ENCODE data around the gene LIN7A.
"Not testable (repeated sequence)": the region's sequence is repeated elsewhere in the genome, so short reads cannot be mapped to it uniquely, and the experiment has no call there.

LIN7A gene

GRCh38 chr12:80802652-80803400 lies 134.9 kb downstream of the LIN7A start:
- DNase-seq, result no peak

GRCh38 chr12:80798281-80798680 lies 139.5 kb downstream of the LIN7A start:
- DNase-seq, result no peak

GRCh38 chr12:80794551-80794950 lies 143.2 kb downstream of the LIN7A start:
- no peak for DNase-seq

DNA sequence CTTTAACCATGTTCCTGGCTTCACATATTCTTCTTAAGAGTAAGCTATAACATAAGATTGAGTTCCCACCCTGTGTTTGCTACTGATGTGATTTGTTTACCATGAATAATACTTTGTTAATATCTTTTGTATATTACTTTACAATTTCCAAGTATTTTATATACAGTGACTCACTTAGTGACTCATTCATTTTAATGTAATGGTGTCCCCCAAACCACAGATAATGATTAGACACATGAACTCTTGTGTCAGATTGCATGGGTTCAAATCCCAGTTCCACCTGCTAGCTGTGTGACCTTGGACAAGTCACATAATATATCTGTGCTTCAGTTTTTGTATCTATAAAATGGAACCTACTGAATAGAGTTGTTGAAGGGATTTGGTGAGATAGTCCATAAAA lies 144.9 kb downstream of the LIN7A start:
- no peak for DNase-seq

GRCh38 chr12:80791863-80792262 lies 145.9 kb downstream of the LIN7A start:
- no peak for DNase-seq

- DNase-seq, result not testable (repeated sequence)
Observed at GRCh38 chr12:80788407-80788806, 149.3 kb downstream of the LIN7A start.

DNA sequence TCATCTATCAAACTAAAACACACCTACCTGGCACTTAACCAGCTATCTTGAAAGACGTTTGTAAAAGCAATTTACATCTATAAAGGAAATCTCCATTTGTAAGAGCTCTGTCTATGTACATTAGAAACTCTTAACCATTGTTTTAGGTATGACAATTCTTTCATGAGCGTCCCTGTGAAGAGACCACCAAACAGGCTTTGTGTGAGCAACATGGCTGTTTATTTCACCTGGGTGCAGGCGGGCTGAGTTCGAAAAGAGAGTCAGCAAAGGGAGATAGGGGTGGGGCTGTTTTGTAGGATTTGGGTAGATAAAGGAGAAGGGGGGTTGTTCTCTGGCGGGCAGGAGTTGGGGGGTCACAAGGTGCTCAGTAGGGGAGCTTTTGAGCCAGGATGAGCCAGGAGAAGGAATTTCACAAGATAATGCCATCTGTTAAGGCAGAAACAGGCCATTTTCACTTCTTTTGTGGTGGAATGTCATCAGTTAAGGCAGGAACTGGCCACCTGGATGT lies 154.7 kb downstream of the LIN7A start:
- not testable (repeated sequence) for DNase-seq

GRCh38 chr12:80781313-80781712 lies 156.4 kb downstream of the LIN7A start:
- DNase-seq, result no peak

GRCh38 chr12:80780746-80781145 lies 157.0 kb downstream of the LIN7A start:
- DNase-seq, result no peak

- peak; percentile 94 for DNase-seq
Observed at GRCh38 chr12:80778005-80778541, 159.7 kb downstream of the LIN7A start.

DNA sequence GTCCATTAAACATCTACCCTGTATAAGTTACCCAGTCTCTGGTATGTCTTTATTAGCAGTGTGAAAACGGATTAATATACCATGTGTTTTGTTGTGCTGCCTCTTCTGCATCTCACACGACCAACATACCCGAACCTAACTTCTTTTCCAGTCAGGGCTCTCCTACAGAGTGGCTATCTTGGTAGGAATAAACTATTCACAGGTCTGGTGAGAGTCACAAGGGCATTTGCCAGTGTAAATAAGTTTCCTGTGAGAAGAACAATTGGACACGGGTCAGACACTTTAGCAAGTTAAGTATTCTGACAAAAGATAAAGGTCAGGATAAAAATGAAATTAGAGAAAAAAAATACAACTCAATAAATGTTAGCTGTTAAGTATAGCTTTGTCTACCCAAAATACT lies 160.1 kb downstream of the LIN7A start:
- DNase-seq, result no peak

DNA sequence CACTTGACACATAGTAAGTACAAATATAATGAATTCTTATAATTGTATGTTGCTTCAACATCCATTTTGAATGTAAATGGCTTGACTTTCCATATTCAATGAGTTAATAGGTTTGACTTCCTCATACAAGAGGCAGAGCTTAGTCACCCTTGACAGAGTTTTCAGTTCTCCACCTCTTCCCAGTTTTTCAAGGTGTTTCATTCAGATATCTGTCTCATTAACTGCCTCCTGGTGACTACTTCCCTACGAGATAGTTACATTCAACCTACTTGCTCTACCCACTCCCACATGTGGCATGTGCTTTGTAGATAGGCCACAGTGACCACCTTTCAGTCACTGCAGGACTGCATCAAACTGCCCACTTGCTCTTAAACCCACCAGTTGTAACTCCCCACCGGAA lies 161.0 kb downstream of the LIN7A start:
- DNase-seq, result no peak

GRCh38 chr12:80770958-80771357 lies 166.8 kb downstream of the LIN7A start:
- DNase-seq, result no peak

- DNase-seq, result no peak
Observed at GRCh38 chr12:80769553-80770140, 168.1 kb downstream of the LIN7A start.

- no peak for DNase-seq
Observed at GRCh38 chr12:80766897-80767296, 170.8 kb downstream of the LIN7A start.

- no peak for DNase-seq
Observed at GRCh38 chr12:80766210-80766609, 171.5 kb downstream of the LIN7A start.

- peak; percentile 19 for DNase-seq
Observed at GRCh38 chr12:80763874-80764273, 173.9 kb downstream of the LIN7A start.

GRCh38 chr12:80761838-80762237 lies 175.9 kb downstream of the LIN7A start:
- no peak for DNase-seq

GRCh38 chr12:80756875-80757274 lies 180.9 kb downstream of the LIN7A start:
- no peak for DNase-seq

- DNase-seq, result no peak
Observed at GRCh38 chr12:80754274-80754673, 183.5 kb downstream of the LIN7A start.

DNA sequence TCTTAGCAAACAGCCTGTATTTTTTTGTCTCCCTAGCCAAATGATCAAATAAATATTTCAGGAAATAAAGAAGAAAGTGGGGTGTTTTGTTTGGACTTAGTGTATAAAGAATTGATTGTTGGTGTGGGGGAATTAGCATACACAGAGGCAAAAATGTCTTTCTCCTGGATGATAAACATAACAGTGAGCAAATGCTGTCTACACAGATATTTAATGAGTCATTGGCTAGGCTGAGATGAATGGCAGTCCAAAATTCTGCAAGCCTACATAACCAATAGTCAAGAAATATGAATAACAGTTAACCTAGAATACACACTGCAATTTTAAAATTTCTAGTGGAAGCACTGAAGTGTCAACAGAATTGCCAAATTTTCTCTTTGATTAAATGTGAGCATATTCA lies 185.3 kb downstream of the LIN7A start:
- no peak for DNase-seq

DNA sequence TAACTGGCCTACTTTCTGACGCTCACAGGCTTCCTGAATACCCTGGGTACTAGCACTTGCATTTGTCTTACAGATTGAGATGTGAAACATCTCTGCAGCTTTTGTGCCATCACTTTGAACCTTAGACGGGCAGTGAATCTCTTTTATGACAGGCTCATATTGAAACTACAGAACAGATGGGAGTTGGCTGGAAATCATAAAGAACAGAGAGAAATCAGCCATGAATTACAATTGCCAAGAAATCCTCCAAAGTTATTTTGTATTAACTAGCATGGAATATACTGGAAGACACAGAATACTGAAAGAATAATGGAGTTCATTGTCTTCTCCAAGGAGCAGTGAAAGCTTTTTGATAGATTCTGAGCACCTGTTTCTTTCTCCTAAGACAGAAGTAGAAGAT lies 188.3 kb downstream of the LIN7A start:
- DNase-seq, result no peak

DNA sequence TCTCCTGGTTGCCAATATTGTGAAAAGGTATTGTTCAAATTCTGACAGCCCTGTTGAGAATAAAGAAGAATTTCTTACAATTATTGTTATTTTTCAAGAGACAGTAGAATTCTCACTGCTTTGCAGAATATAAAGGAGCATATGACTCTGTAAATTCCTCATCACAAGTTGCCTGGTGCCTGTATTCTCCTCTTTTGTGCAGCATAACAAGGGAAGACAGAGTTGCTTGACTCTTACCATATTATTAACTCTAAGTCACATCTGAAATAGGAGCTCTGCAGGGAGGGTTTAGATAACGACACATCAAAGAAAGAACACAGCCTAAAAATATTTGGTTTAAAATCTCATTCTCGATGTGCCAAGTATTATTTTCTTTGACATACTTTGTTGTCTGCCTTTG lies 189.9 kb downstream of the LIN7A start:
- DNase-seq, result no peak

DNA sequence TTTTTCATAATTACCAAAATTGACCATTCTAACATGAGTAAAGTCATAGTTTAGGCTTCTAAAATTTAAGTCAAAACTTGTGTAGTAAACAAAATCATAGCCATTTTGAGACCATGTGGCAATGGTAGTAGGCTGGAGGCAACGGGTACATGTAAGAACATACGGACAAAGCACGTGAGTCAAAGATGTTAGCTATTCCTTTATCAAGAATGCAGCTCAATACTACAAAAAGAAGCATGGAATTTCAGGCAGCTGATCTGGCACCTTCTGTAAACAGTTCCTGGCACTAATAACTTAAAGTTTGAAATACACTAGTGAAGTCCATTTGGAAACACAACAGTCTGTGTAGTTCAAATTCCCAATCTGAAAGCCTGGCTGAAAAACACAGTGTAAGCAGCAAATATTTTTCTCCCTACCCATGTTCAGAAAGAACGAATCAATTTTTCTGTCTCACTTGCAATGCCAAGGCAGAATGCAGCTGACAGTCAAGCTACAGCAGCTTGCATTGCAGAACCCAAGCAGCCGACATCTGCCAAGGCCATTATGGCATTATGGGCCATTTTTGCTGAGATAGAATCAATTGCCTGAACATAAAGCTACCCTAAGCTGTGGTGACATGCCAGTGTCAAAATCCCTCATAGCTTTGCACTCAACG lies 191.8 kb downstream of the LIN7A start:
- no peak for DNase-seq
